K562 (cell line): ENCODE data around the gene GUCA1A. TPM values are rescaled to one million over a fixed set of nuclear protein-coding genes. Genes with fewer than 3 reads are reported as not detected.

Experiments
- ATF1 ChIP-seq, 2 experiments: fragments of 450-650 bp in 1 of 2; IDR thresholded peaks; 2 replicates each; pipeline ENCODE4 v1.6.1; 2016; ENCODE audit warnings: missing compliant biosample characterization in 1 of 2, missing genetic modification characterization in 1 of 2
- CREB3L1 ChIP-seq: fragments of 450-650 bp; IDR thresholded peaks from 2 replicates; pipeline ENCODE4 v1.6.1; 2014; ENCODE audit warnings: low read depth, mild to moderate bottlenecking, moderate library complexity, borderline replicate concordance
- RREB1 ChIP-seq: fragments of 250-450 bp; sonication (Bioruptor Pico); IDR thresholded peaks from 2 replicates; pipeline ENCODE4 v1.4.0; 2020
- TAF7 ChIP-seq: fragments of 450-650 bp; IDR thresholded peaks from 2 replicates; pipeline ENCODE4 v1.6.1; 2016; ENCODE audit warnings: missing genetic modification characterization, missing compliant biosample characterization
- ZBTB40 ChIP-seq, 2 experiments: fragments of 450-650 bp in 1 of 2; sonication (generic) in 1 of 2; formaldehyde crosslinking in 1 of 2; IDR thresholded peaks; 2 replicates each; pipeline versions ENCODE4 v1.7.1 to v1.9.0; 2016 to 2022; ENCODE audit warnings: inconsistent platforms in 1 of 2, mild to moderate bottlenecking in 1 of 2, missing genetic modification reagents in 1 of 2
- polyA plus RNA-seq, 8 experiments: library from polyadenylated mRNA; depleted of rRNA in 4 of 8; stranded (reverse) in 5 of 8; unstranded in 3 of 8; fragments of >200 nt; fragmentation: Nextera tagmentation in 2 of 8; fragmentation: Illumina TruSeq in 1 of 8; extraction: Ambion mirVana in 2 of 8; extraction: Trizol in 1 of 8; gene quantifications; 2 replicates each; pipeline versions ENCODE4 v1.2.1 to v1.2.3, GENCODE V29; 2011 to 2014; ENCODE audit warnings: inconsistent platforms in 1 of 8, missing spikeins in 1 of 8
- total RNA-seq, 7 experiments: library from RNA; depleted of rRNA in 6 of 7; stranded (reverse); fragments of >200 nt in 6 of 7; fragmentation: Illumina TruSeq in 2 of 7; extraction: Trizol in 2 of 7; gene quantifications; 2 replicates each; pipeline versions ENCODE4 v1.2.1 to v1.2.3, GENCODE V29; 2011 to 2021; ENCODE audit warnings: low replicate concordance in 1 of 7

The GUCA1A gene
- total and polyA plus RNA-seq, 9 of the 15 experiments (the other 6 are each of a cell fraction or from before 2014, with no cell fraction given): not detected

GRCh38 chr6:42217519-42218367, 44.6 kb downstream of the GUCA1A start, which contains the start of gene MRPS10 (continued):
- TF ChIP-seq RREB1 (0 out of 2 replicates have a peak, but pooled peaks have one; percentile 10), CREB3L1 (peak; percentile 93), ZBTB40 (IDR thresholded peaks at IDR 0.05) (peak; percentile 98), ZBTB40 (CRISPR knock-in tag; IDR thresholded peaks at IDR 0.05) (no peak), ATF1 (CRISPR knock-in tag; IDR thresholded peaks at IDR 0.05) (no peak), ATF1 (tag; IDR thresholded peaks at IDR 0.05) (peak; percentile 92), TAF7 (tag) (peak; percentile 98)
